Measurements from ENCODE around the gene MAJIN. TPM values are rescaled to one million over a fixed set of nuclear protein-coding genes. Genes with fewer than 3 reads are reported as not detected.

MAJIN gene
- total RNA-seq, 1 experiment from 2014 or later: not detected

DNA sequence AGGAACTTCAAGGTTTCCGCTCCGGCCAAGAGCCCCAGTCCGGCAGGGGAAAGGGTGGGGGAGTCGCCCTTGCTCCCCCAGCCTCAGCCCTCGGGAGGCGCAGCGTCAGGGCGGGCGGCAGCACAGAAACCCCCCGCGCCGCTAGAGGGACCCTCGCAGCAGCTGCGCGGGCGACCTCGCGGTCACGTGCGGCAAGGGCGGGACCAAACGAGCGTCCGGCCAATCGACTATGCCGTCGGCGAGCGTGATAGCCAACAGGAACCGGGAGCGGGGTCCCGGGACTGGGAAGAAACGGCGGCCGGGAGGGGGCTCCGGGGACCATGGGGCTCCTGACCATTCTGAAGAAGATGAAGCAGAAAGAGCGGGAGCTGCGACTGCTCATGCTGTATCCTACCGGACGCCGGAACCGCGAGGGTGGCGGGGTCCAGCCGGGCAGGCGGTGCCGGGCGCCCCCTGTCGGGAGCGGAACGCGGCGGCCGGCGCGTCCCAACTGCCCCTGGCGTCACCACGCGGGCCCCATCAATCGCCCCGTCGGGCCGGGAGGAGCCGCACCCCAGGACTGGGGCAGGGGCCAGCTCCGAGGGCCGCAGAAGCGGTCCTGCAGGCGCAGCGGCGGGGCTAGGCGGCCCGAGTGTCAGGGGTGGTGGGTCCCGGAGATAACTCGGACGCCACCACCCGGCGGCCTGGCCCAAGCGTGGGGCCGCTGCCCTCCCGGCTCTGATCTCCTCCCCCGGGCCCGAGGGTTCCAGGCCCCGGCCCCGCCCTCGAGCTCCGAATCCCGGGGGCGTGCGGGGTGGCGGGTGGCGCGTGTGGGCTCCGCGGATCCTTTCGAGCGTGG lies 42.2 kb upstream of the MAJIN start, which contains the start of gene ARL2:
Gene ARL2, plus strand, starts transcription at position 273 of the 838 bp plus-strand sequence. Its CDS starts 48 bp downstream, at position 321.
- BruUV-seq (replicated peaks): no TSS peak

DNA sequence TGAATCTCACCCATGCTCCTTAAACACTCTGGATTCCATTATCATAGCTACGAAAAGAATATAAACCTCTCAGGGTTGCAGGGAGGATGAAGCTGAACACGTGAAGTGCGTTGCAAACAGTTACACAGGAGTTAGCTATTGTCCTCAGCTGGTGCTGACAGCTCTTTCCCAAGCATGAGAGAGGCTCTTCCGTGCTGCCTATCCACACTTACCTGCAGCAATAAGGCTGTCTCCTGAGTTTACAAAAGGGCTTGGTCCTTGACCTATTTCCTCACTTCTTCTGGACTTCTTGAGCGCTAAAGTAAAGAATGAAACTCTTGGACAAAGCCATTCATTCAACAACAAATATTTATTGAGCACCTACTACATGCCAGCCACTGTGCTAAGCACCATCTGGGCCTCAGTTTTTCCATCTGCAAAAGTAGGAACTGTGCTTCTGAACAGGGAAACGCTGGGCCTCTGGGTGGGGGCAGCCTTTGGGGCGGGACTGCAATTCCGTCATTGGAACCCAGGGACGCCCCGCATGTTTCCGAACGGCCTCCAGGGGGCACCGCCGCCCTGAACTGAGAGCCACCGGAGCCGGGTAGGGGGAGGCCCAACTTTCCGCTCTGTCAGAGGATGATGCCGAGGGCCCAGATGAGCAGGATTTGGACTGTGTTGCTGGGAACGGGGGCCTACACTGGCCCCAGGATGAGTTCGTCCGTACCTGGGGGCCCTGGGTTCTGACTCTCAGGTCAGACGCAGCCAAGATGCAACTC lies 41.4 kb upstream of the MAJIN start:
- CTCF ChIA-PET: interaction anchor here (0.6 to 4.8 kb wide), 28 partner anchors 8 to 221 kb away, joined by 3 to 64 read pairs (median 4); partner anchors contain the start of genes BATF2, EHD1, PPP2R5B and SNX15
- BruUV-seq (replicated peaks): TSS peak; percentile 77
- POLR2A ChIA-PET: interaction anchor here (0.6 to 3.2 kb wide), 17 partner anchors 14 to 276 kb away, joined by 3 to 28 read pairs (median 5); partner anchors contain the start of genes ATG2A, BATF2, FAU and GPHA2

More for the DNA sequence above, 42.2 kb upstream of the MAJIN start, which contains the start of gene ARL2:
- DNase-seq (ENCODE audit: unreplicated experiment): peak; percentile 82
- TF ChIP-seq, protein P1, sequence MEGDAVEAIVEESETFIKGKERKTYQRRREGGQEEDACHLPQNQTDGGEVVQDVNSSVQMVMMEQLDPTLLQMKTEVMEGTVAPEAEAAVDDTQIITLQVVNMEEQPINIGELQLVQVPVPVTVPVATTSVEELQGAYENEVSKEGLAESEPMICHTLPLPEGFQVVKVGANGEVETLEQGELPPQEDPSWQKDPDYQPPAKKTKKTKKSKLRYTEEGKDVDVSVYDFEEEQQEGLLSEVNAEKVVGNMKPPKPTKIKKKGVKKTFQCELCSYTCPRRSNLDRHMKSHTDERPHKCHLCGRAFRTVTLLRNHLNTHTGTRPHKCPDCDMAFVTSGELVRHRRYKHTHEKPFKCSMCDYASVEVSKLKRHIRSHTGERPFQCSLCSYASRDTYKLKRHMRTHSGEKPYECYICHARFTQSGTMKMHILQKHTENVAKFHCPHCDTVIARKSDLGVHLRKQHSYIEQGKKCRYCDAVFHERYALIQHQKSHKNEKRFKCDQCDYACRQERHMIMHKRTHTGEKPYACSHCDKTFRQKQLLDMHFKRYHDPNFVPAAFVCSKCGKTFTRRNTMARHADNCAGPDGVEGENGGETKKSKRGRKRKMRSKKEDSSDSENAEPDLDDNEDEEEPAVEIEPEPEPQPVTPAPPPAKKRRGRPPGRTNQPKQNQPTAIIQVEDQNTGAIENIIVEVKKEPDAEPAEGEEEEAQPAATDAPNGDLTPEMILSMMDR (IDR thresholded peaks at IDR 0.05; ENCODE audit: unreplicated experiment): peak; percentile 93
- Mint-ChIP-seq H3K4me3 (ENCODE audit: unreplicated experiment) (peak within 1 kb of the TSS; percentile 83), H3K9me3 (ENCODE audit: unreplicated experiment) (no peaks in the 10 kb centered on the region), H3K27ac (ENCODE audit: low read depth, unreplicated experiment) (peak within 1 kb of the TSS; percentile 63), H3K4me1 (ENCODE audit: insufficient read depth, unreplicated experiment) (peaks cover 16% of the 10 kb centered on the region), H3K27me3 (ENCODE audit: insufficient read depth, unreplicated experiment) (no peaks in the 10 kb centered on the region), H3K36me3 (ENCODE audit: insufficient read depth, unreplicated experiment) (peaks cover 5% of the 10 kb centered on the region)
- POLR2A ChIA-PET: interaction anchor here (0.6 to 3.2 kb wide), 20 partner anchors 9 to 442 kb away, joined by 3 to 28 read pairs (median 5); partner anchors contain the start of genes ATG2A, BATF2, FAU and GPHA2
- CTCF ChIA-PET: interaction anchor here (0.5 to 4.8 kb wide), 37 partner anchors 9 to 771 kb away, joined by 3 to 64 read pairs (median 4); partner anchors contain the start of genes BATF2, EHD1, PPP2R5B and SAC3D1
- intact Hi-C loops (cut with micrococcal nuclease): loop anchor here (1.0 to 10.0 kb wide), 5 partner anchors 63 to 248 kb away; partner anchors contain the start of genes POLA2 and ZNHIT2

DNA sequence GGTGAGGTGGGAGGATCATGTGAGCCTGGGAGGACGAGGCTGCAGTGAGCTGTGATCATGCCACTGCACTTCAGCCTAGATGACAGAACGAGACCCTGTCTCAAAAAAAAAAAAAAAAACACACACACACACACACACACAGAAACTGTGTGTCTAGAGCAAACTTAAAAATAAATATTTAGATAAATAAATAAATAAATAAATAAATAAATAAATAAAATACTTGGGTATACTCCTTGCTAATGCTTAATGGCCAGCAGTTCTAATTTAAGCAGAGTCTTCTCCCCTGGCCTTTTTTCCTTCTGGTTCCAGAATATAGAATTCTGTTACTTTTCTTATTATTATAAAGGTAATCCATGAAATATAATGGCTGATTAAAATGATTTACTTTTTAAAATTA lies 37.0 kb upstream of the MAJIN start:
- Mint-ChIP-seq H3K36me3 (ENCODE audit: insufficient read depth, unreplicated experiment) (no peaks in the 10 kb centered on the region), H3K27me3 (ENCODE audit: insufficient read depth, unreplicated experiment) (no peaks in the 10 kb centered on the region), H3K27ac (ENCODE audit: low read depth, unreplicated experiment) (no peak overlapping the region), H3K4me1 (ENCODE audit: insufficient read depth, unreplicated experiment) (peaks cover 7% of the 10 kb centered on the region), H3K4me3 (ENCODE audit: unreplicated experiment) (no peak overlapping the region), H3K9me3 (ENCODE audit: unreplicated experiment) (no peaks in the 10 kb centered on the region)
- no peak for DNase-seq (ENCODE audit: unreplicated experiment)
- TF ChIP-seq, protein P1 (IDR thresholded peaks at IDR 0.05; ENCODE audit: unreplicated experiment): no peak
- CTCF ChIA-PET: interaction anchor here (0.6 to 2.2 kb wide), 4 partner anchors 8 to 402 kb away, joined by 3 to 8 read pairs (median 4); partner anchors contain the start of gene BATF2
- POLR2A ChIA-PET: interaction anchor here (0.6 to 1.4 kb wide), 4 partner anchors 85 to 230 kb away, joined by 3 to 5 read pairs (median 4); partner anchors contain the start of genes PPP2R5B and ZNHIT2
- no TSS peak for BruUV-seq (replicated peaks)
- intact Hi-C loops (cut with micrococcal nuclease): loop anchor here (1.0 kb wide), 1 partner anchor 162 kb away; no protein-coding TSS in a partner anchor

More for the DNA sequence above, 41.4 kb upstream of the MAJIN start:
- H3K4me3 Mint-ChIP-seq (ENCODE audit: unreplicated experiment): peak overlapping the region; percentile 83
- TF ChIP-seq, protein P1 (IDR thresholded peaks at IDR 0.05; ENCODE audit: unreplicated experiment): peak; percentile 68
- intact Hi-C loops (cut with micrococcal nuclease): loop anchor here (5.0 to 10.0 kb wide), 3 partner anchors 64 to 249 kb away; partner anchors contain the start of gene POLA2
- no peaks in the 10 kb centered on the region for H3K36me3 Mint-ChIP-seq (ENCODE audit: insufficient read depth, unreplicated experiment)
- DNase-seq (ENCODE audit: unreplicated experiment): peak; percentile 85
- H3K27me3 Mint-ChIP-seq (ENCODE audit: insufficient read depth, unreplicated experiment): no peaks in the 10 kb centered on the region
- H3K27ac Mint-ChIP-seq (ENCODE audit: low read depth, unreplicated experiment): peak overlapping the region; percentile 63
- no peaks in the 10 kb centered on the region for H3K9me3 Mint-ChIP-seq (ENCODE audit: unreplicated experiment)
- peaks cover 16% of the 10 kb centered on the region for H3K4me1 Mint-ChIP-seq (ENCODE audit: insufficient read depth, unreplicated experiment)

Data from MCF 10A (cell line).